ENCODE data around the gene NUDT11.

GRCh38 chrX:51459125-51459524 is 37.3 kb downstream of the NUDT11 start:
- no peak for TF ChIP-seq PAX8 (IDR thresholded peaks at IDR 0.05)
- TF ChIP-seq, protein P1, sequence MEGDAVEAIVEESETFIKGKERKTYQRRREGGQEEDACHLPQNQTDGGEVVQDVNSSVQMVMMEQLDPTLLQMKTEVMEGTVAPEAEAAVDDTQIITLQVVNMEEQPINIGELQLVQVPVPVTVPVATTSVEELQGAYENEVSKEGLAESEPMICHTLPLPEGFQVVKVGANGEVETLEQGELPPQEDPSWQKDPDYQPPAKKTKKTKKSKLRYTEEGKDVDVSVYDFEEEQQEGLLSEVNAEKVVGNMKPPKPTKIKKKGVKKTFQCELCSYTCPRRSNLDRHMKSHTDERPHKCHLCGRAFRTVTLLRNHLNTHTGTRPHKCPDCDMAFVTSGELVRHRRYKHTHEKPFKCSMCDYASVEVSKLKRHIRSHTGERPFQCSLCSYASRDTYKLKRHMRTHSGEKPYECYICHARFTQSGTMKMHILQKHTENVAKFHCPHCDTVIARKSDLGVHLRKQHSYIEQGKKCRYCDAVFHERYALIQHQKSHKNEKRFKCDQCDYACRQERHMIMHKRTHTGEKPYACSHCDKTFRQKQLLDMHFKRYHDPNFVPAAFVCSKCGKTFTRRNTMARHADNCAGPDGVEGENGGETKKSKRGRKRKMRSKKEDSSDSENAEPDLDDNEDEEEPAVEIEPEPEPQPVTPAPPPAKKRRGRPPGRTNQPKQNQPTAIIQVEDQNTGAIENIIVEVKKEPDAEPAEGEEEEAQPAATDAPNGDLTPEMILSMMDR (IDR thresholded peaks at IDR 0.05 in 2 of 3, conservative IDR thresholded peaks at IDR 0.05 in 1 of 3; ENCODE audit: control insufficient read depth in 2 of 3, extremely low read depth in 1 of 3, insufficient read depth in 1 of 3, low read depth in 3 of 3, low read length in 3 of 3), result peak; percentile 23 to 55 (median 41); a peak in 5 of 6 replicates
- TF ChIP-seq, protein P2, sequence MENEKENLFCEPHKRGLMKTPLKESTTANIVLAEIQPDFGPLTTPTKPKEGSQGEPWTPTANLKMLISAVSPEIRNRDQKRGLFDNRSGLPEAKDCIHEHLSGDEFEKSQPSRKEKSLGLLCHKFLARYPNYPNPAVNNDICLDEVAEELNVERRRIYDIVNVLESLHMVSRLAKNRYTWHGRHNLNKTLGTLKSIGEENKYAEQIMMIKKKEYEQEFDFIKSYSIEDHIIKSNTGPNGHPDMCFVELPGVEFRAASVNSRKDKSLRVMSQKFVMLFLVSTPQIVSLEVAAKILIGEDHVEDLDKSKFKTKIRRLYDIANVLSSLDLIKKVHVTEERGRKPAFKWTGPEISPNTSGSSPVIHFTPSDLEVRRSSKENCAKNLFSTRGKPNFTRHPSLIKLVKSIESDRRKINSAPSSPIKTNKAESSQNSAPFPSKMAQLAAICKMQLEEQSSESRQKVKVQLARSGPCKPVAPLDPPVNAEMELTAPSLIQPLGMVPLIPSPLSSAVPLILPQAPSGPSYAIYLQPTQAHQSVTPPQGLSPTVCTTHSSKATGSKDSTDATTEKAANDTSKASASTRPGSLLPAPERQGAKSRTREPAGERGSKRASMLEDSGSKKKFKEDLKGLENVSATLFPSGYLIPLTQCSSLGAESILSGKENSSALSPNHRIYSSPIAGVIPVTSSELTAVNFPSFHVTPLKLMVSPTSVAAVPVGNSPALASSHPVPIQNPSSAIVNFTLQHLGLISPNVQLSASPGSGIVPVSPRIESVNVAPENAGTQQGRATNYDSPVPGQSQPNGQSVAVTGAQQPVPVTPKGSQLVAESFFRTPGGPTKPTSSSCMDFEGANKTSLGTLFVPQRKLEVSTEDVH (IDR thresholded peaks at IDR 0.05; ENCODE audit: low read depth, partially characterized antibody), result no peak
- TF ChIP-seq EP300 (IDR thresholded peaks at IDR 0.05; ENCODE audit: borderline replicate concordance in 1 of 2, control insufficient read depth in 1 of 2, low read depth in 2 of 2, low read length in 2 of 2), result no peak
- TF ChIP-seq POLR2AphosphoS2 (IDR thresholded peaks at IDR 0.05; ENCODE audit: low read depth, low read length), result no peak
